Measurements from ENCODE around the gene ADK. TPM values are rescaled to one million over a fixed set of nuclear protein-coding genes. Genes with fewer than 3 reads are reported as not detected.

Gene ADK
- total RNA-seq, 1 experiment from 2014 or later, result 26.8 TPM

- H3K23ac ChIP-seq (ENCODE audit: insufficient read length, low read depth, low read length), result no peak overlapping the region
- H3K4me1 Mint-ChIP-seq, result no peaks in the 10 kb centered on the region
- no peaks in the 10 kb centered on the region for H3K23me2 ChIP-seq (ENCODE audit: insufficient read length, low read depth, low read length, poor library complexity, severe bottlenecking)
- no peak overlapping the region for H2AK5ac ChIP-seq (ENCODE audit: insufficient read length, low read length)
- no peak overlapping the region for H4K91ac ChIP-seq (ENCODE audit: insufficient read length, low read depth, low read length)
- no peaks in the 10 kb centered on the region for H3K4me1 ChIP-seq (ENCODE audit: insufficient read depth, low read length)
- no peak overlapping the region for H3K27ac ChIP-seq (ENCODE audit: insufficient read length, low read depth, low read length)
- no peak overlapping the region for H3K4me2 ChIP-seq (ENCODE audit: insufficient read depth, insufficient read length, low read length)
- H3K9me3 Mint-ChIP-seq, result no peaks in the 10 kb centered on the region
- no peak overlapping the region for H4K5ac ChIP-seq (ENCODE audit: insufficient read length, low read depth, low read length)
- TF ChIP-seq CTCF (conservative IDR thresholded peaks at IDR 0.05), result no peak
- no peak overlapping the region for H3T11ph ChIP-seq (ENCODE audit: low read length)
- no peak overlapping the region for H3K56ac ChIP-seq (ENCODE audit: insufficient read length, low read depth, low read length)
- H4K20me1 ChIP-seq (ENCODE audit: control insufficient read depth, insufficient read depth, insufficient read length), result no peaks in the 10 kb centered on the region
- no peak overlapping the region for H3K14ac ChIP-seq (ENCODE audit: insufficient read depth, low read length)
- no peak overlapping the region for H2AFZ ChIP-seq (ENCODE audit: low read length)
- no peak overlapping the region for H2BK20ac ChIP-seq (ENCODE audit: low read depth, low read length, poor library complexity, severe bottlenecking)
- H3K79me2 ChIP-seq (ENCODE audit: insufficient read depth, low read length), result no peaks in the 10 kb centered on the region
- no peak overlapping the region for H3K4me3 Mint-ChIP-seq
- peaks cover 2% of the 10 kb centered on the region for H3K79me1 ChIP-seq (ENCODE audit: insufficient read depth, low read depth, low read length, poor library complexity, severe bottlenecking)
- no peak overlapping the region for H2BK15ac ChIP-seq (ENCODE audit: low read depth, low read length)
- no peak overlapping the region for H3K27ac Mint-ChIP-seq
- DNase-seq, result no peak
- peaks cover 13 to 32% (median 29%) of the 10 kb centered on the region in 3 experiments; a peak in 6 of 7 replicates for H3K36me3 Mint-ChIP-seq (ENCODE audit: insufficient read depth in 1 of 3, low read depth in 3 of 3)
- no peak overlapping the region for H3K9ac ChIP-seq (ENCODE audit: extremely low read depth, insufficient read length, low read length)
- no peak overlapping the region for H2BK120ac ChIP-seq (ENCODE audit: low read depth, low read length, poor library complexity, severe bottlenecking)
- no peak overlapping the region for H2BK5ac ChIP-seq (ENCODE audit: insufficient read length, low read length)
- H4K8ac ChIP-seq (replicated peaks; ENCODE audit: insufficient read length, low read depth, low read length), result no peak overlapping the region
- H3K9me3 ChIP-seq (ENCODE audit: control insufficient read depth, low read depth, low read length), result no peaks in the 10 kb centered on the region
- H3K18ac ChIP-seq (ENCODE audit: insufficient read length, low read depth, low read length), result no peak overlapping the region
- H3K27me3 Mint-ChIP-seq (ENCODE audit: low read depth), result no peaks in the 10 kb centered on the region
- WGBS (ENCODE audit: extremely low coverage, insufficient read length, low lambda C conversion rate), result no CpG with 5 or more reads among the region's 18 CpGs
- no peaks in the 10 kb centered on the region for H3K27me3 ChIP-seq (ENCODE audit: insufficient read depth, low read length)
- H2BK12ac ChIP-seq (ENCODE audit: insufficient read length, low read depth, low read length), result no peak overlapping the region
- no peak overlapping the region for H3K4ac ChIP-seq (ENCODE audit: low read depth, low read length)
These were observed 11.0 kb upstream of the ADK start for GRCh38 chr10:74139981-74140380.
